HS-27A (cell line): Measurements from ENCODE around the gene B3GNT7.
"Not testable (repeated sequence)": the region's sequence is repeated elsewhere in the genome, so short reads cannot be mapped to it uniquely, and the experiment has no call there.

Experiments
- DNase-seq: peaks from one replicate; pipeline ENCODE4 v3.0.0-alpha.2; 2012; ENCODE audit warnings: low read depth, missing footprints

B3GNT7 gene

DNA sequence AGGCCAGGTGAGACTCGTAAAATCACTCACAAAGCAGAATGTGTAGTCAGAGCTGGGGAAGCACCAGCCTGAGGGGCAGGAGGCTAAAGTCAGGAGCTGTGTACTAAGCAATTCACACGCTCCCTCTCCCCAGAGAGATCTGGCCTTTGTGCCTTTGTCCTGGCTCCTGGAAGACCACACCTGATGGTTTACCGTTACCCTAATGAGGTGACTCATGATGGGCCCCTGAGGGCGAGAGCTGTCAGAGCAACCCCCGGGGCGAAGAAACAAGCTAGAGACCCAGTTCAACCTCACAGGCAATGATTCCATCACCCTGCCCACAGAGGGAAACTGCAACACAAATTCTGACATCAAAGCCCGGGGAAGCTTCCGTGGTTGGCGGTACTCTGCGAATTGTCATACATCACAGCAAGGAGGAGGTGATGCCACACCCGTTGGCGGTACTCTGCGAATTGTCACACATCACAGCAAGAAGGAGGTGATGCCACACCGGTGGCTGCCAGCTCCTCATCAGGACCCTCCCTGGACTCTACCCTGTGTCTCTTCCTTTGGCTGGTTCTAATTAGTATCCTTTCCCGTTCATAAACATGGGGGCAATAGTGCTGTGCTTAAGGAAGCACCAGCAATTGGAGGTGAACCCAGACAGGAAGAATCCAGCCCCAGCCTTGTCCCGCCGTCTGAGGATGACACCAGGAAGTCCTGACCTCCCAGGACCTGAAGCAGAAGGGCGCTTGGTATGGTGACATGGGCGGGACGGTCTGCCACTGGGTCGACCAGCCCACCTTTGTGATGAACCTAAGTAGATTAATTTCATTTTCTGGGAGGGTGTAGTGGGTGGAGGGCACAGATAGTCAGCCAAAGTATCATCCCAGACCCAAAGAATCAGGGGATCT is 30.5 kb downstream of the B3GNT7 start:
- no peak for DNase-seq

DNA sequence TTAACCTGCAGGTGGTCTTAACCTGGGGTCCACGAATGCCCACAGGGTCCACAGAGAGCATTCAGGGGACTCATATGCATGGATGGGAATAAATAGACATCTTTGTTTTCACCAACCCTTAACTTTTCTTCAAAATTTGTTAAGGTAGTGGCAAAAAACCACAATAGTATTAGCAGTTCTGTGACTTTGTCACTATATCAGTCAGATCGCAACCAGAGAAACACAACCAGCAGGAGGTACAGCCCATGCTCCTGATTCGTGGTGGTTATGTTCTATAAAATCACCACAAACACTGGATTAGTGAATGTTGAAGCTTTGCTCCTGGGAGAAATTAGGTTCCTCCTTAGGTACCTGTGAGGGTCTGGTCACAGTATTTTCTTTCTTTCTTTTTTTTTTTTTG is 31.6 kb downstream of the B3GNT7 start:
- no peak for DNase-seq

GRCh38 chr2:231429152-231429551 is 33.6 kb downstream of the B3GNT7 start:
- DNase-seq, result no peak

GRCh38 chr2:231429901-231430300 is 34.4 kb downstream of the B3GNT7 start:
- no peak for DNase-seq

GRCh38 chr2:231430437-231430836 is 34.9 kb downstream of the B3GNT7 start:
- not testable (repeated sequence) for DNase-seq

- DNase-seq, result no peak
Measured at GRCh38 chr2:231431606-231432005, 36.1 kb downstream of the B3GNT7 start.

DNA sequence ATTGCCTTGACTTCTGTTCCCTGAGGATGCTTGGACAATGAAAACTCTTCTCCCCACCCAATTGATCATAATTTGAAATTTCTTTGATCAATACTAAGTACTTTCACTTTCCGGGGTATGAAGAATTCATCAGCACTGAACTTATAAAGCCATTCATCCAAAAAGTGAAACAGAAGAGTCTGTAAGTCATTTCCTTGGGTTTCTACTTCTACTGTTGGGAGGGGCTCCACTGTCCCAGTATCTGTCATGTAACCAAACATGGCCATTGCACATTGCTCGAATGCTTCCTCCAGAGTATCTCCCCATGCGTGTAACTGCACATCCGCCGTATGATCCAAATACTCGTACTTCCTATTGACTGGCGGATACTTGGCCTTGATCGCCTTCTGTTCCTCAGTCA is 38.5 kb downstream of the B3GNT7 start:
- no peak for DNase-seq

DNA sequence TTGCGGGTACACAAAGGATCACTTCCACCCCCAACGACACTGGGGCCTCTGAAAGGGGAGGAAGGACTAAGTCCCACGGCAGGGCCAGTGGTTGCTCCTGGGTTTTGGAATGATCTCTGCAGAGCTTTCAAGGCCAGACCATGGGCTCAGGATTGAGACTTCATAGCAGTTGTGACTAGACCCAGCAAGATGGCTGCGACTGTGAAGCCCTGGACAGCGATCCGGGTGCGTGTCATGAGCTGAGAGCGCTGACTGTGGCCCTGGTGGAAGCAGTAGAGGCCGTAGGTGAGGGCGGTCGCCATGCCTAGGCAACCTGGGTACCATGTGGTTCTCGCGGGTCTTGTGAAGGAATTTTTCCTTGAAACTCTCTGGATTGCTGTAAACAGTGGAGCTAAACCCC is 41.4 kb downstream of the B3GNT7 start:
- DNase-seq, result no peak

- DNase-seq, result no peak
Measured at GRCh38 chr2:231449503-231450054, 54.1 kb downstream of the B3GNT7 start.

- DNase-seq, result no peak
Measured at GRCh38 chr2:231450548-231450989, 55.1 kb downstream of the B3GNT7 start.
